Astrocyte (in vitro differentiated cells and primary cell): ENCODE results near the gene TCP1.

Source experiments
- EZH2 ChIP-seq: IDR thresholded peaks from 2 replicates; pipeline ENCODE4 v1.6.1; 2012; ENCODE audit warnings: mild to moderate bottlenecking, low read length, inconsistent platforms; ENCODE audit not compliant: insufficient read depth
- TF ChIP-seq, protein P1 (sequence below): IDR thresholded peaks from 2 replicates; pipeline ENCODE4 v1.5.1; 2011; ENCODE audit warnings: low read depth, mild to moderate bottlenecking, inconsistent platforms, low read length, moderate library complexity; ENCODE audit not compliant: insufficient read depth

DNA sequence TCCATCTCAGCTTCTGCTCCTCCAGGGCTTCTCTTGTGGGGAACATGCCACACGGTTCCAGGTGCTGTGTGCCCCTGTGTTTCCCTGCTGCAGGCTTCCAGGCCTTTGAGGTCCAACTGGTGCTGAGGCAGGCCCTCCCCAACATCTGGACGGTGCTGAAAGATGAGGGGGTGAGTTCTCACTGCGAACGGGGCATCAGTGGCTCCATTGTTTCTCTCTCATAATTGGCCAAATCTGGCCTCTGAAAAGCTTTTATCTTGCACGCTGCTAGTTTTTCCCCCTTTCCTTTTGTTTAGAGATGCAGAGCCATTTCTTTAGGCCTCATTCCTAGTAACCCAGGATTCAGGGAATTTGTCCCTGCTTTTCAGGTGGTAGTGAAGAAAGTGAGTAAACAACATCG is 19.2 kb upstream of the TCP1 start:
- TF ChIP-seq, protein P1, sequence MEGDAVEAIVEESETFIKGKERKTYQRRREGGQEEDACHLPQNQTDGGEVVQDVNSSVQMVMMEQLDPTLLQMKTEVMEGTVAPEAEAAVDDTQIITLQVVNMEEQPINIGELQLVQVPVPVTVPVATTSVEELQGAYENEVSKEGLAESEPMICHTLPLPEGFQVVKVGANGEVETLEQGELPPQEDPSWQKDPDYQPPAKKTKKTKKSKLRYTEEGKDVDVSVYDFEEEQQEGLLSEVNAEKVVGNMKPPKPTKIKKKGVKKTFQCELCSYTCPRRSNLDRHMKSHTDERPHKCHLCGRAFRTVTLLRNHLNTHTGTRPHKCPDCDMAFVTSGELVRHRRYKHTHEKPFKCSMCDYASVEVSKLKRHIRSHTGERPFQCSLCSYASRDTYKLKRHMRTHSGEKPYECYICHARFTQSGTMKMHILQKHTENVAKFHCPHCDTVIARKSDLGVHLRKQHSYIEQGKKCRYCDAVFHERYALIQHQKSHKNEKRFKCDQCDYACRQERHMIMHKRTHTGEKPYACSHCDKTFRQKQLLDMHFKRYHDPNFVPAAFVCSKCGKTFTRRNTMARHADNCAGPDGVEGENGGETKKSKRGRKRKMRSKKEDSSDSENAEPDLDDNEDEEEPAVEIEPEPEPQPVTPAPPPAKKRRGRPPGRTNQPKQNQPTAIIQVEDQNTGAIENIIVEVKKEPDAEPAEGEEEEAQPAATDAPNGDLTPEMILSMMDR = no peak
- no peak for TF ChIP-seq EZH2
